ENCODE data around the gene TGFBR3L. TPM values are rescaled to one million over a fixed set of nuclear protein-coding genes. Genes with fewer than 3 reads are reported as not detected.

The TGFBR3L gene
- total RNA-seq, 2 experiments from 2014 or later: 0.13 to 0.61 TPM

- ChIA-PET POLR2A (no interaction called here), CTCF (ENCODE audit: unreplicated experiment) (no interaction called here)
- BruUV-seq (replicated peaks): no TSS peak
- no peak for DNase-seq (ENCODE audit: low spot score)
- intact Hi-C loops (cut with micrococcal nuclease; ENCODE audit: unreplicated experiment): no loop called here
- no peaks in the 10 kb centered on the region for H3K79me2 ChIP-seq (ENCODE audit: insufficient read depth, low read depth, low read length)
- peaks cover 33% of the 10 kb centered on the region for H3K36me3 ChIP-seq (ENCODE audit: insufficient read depth, low read length)
- no peak overlapping the region for H3K27ac ChIP-seq (ENCODE audit: low read depth, low read length, poor library complexity, severe bottlenecking)
- H3K9me3 ChIP-seq (ENCODE audit: low read length): no peaks in the 10 kb centered on the region
- H4K20me1 ChIP-seq (ENCODE audit: insufficient read depth, low read length): no peaks in the 10 kb centered on the region
- H2AFZ ChIP-seq (ENCODE audit: low read length): no peak overlapping the region
- H3K4me2 ChIP-seq (ENCODE audit: low read length): no peak overlapping the region
- no peaks in the 10 kb centered on the region for H3K4me1 ChIP-seq (ENCODE audit: insufficient read depth, low read length, poor library complexity, severe bottlenecking)
- H3K4me3 ChIP-seq (ENCODE audit: low read depth, low read length, poor library complexity, severe bottlenecking): no peak overlapping the region
- TF ChIP-seq CTCF (conservative IDR thresholded peaks at IDR 0.05; ENCODE audit: low read length): no peak
- no peak for TF ChIP-seq EZH2phosphoT487 (IDR thresholded peaks at IDR 0.05; ENCODE audit: borderline replicate concordance, low read depth, low read length)
- no peaks in the 10 kb centered on the region for H3K9me2 ChIP-seq (ENCODE audit: insufficient read depth, low read length)
These were observed 531 bp upstream of the TGFBR3L start for GRCh38 chr19:7914099-7914498.

- Histone ChIP-seq H3K36me3 (ENCODE audit: insufficient read depth, low read length) (peaks cover 28% of the 10 kb centered on the region), H3K4me3 (ENCODE audit: low read depth, low read length, poor library complexity, severe bottlenecking) (no peak overlapping the region), H3K79me2 (ENCODE audit: insufficient read depth, low read depth, low read length) (no peaks in the 10 kb centered on the region), H3K4me1 (ENCODE audit: insufficient read depth, low read length, poor library complexity, severe bottlenecking) (peaks cover 6% of the 10 kb centered on the region), H4K20me1 (ENCODE audit: insufficient read depth, low read length) (no peaks in the 10 kb centered on the region), H3K27ac (ENCODE audit: low read depth, low read length, poor library complexity, severe bottlenecking) (no peak overlapping the region), H3K9me3 (ENCODE audit: low read length) (no peaks in the 10 kb centered on the region), H3K9me2 (ENCODE audit: insufficient read depth, low read length) (no peaks in the 10 kb centered on the region), H2AFZ (ENCODE audit: low read length) (no peak overlapping the region), H3K4me2 (ENCODE audit: low read length) (peak overlapping the region; percentile 45; the same call in 1 of the 2 replicates)
- ChIA-PET POLR2A (no interaction called here), CTCF (ENCODE audit: unreplicated experiment) (no interaction called here)
- no TSS peak for BruUV-seq (replicated peaks)
- no peak for DNase-seq (ENCODE audit: low spot score)
- intact Hi-C loops (cut with micrococcal nuclease; ENCODE audit: unreplicated experiment): no loop called here
- TF ChIP-seq EZH2phosphoT487 (IDR thresholded peaks at IDR 0.05; ENCODE audit: borderline replicate concordance, low read depth, low read length): no peak
- TF ChIP-seq CTCF (conservative IDR thresholded peaks at IDR 0.05; ENCODE audit: low read length): no peak
These were observed 846 bp downstream of the TGFBR3L start for GRCh38 chr19:7915250-7916102.

Data from OCI-LY7 (cell line).